Epidermal melanocyte (primary cell): ENCODE data around the gene CNTN1.

Source experiments
- DNase-seq: peaks from one replicate; pipeline ENCODE4 v3.0.0; 2011; ENCODE audit warnings: low spot score; ENCODE audit not compliant: insufficient read length

CNTN1 gene

DNA sequence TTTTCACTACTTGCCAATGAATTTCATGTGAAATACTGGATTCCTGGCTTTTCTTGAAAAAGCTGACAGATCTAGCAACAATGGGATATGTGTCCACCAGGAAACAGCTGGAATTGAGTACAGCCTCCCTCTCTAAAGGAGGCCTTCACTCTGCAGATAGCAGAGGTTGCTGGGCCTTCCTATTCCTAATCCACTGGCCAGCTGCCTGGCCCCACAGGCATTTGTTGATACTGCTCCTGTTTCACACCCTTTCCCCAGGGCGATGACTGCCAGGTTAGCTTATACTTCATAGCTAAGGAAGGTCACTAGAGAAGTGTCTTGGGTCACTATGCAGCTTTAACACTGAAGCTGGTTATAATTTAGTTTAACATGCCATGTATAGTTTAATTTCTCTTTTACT lies 408.3 kb downstream of the CNTN1 start:
- DNase-seq, result no peak

DNA sequence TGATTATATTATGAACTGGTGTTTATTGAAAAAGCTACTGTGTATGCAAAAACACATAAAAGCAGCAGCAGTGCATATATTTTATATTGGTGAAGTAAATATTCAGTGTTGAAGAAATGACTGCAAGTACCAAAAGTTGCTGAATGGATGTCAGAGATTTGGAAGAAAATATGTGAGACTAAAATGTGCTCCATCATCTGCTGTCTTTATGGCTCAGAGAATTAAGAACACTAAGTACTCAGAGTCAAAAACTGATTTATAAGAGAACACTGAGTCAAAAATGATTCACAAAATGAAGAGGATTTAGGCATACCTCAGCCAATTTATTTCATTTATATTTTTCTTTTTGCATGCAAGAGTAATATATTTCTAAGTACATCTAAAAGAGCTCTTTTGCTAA lies 409.6 kb downstream of the CNTN1 start:
- DNase-seq, result no peak

DNA sequence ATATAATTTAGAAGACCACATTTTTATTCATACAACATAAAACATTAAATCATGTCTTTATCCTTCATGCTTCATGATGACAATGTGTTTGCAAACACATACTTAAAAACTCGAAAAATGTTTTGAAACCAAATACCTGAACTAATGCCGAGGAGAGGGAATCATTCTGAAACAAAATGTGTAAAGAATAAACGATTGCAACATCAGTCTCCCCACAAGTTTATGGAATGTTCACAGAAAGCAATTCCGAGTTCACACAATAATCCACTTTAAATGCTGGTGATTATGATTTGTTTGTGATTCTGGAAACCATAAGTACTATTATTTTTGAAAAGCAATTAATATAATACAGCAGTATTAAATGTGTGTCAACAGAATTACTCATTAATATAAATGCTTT lies 411.4 kb downstream of the CNTN1 start:
- DNase-seq, result no peak

DNA sequence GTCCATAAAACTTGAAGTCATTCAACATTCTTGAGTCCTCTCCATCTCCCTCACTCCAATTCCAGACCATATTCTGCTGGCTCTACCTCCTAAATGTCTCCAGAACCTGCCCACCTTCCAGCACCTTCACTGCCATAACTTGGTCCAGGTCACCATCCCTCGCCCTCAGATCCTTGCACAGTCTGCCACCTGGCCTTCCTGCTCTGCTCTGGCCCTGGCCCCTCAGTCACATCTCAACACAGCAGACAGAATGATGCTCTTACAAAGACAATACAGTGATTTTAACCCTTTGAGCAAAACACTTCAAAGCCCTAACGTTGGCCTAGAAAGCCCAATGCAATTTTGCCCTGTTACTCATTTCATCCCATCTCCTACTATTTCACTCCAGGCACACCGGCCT lies 414.1 kb downstream of the CNTN1 start:
- DNase-seq, result no peak

DNA sequence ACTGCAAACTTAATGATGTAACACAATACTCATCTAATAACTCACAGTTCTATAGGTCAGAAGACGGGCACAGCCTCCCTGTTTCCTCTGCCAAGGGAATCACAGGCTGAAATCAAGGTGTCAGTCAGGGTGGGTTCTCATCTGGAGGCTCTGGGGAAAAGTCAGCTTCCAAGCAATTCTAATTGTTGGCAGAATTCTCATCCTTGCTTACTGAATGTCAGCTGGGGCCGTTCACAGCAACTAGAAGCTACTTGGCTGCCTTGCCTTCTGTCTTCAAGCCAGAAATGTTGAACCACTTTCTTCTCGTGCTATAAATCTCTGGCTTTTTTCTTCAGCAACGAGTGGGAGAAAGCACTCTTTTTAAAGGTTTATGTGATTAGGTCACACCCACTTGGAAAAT lies 415.8 kb downstream of the CNTN1 start:
- DNase-seq, result no peak

DNA sequence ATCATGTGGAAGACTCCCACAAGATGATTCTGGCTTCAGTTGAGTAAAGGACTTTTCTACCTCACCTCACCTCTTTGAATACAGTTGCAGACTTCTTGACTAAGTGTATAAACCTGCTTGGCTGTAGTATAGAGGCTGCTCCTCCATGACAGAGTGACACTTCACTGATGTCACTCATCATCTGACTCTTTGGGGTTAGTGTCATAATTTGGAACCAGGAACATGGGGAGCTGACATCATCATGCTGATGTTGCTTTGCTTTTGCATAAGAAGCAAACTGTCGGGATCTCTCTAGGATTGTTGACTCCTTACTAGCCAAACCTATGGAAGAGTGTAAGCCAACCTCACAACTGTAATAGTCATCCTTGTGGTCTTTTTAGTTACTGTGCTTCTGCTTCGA lies 420.7 kb downstream of the CNTN1 start:
- no peak for DNase-seq

DNA sequence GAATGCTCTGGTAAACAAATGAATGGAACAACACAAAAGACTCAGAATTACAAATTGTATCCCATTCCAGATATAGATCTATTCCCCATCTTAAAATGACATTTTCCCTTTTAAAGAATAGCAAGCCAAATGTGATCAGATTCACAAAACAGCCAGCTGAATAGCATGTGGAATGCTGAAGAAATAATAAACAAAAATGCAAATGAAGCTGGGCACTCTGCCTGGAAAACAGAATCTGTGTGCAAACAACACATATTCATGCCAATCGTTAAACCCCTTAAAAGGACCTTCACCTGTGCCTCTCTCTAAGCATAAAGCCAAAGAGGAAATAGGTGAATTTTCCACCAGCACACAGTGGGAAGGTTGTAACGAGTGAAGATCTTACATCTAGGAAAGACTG lies 428.0 kb downstream of the CNTN1 start:
- DNase-seq, result no peak

DNA sequence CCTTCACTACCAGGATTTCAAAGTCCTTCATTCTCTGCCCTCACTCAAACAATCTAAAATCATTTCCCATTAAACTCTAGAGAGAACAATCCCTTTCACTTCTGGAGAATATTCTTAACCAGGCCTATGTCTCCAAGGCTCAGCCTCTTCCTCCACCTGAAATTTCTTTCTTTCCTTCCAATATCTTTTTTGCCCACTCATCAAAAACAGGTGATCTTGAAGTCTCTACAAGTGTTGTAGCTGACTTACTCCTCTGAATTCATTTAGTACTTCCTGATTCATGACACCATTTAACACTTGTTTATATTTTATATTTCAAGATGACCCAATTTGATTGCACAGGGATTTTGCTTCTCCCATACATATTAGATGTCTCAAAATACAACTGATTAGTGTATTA lies 429.1 kb downstream of the CNTN1 start:
- no peak for DNase-seq
